ENCODE results near the gene THBD. TPM values are rescaled to one million over a fixed set of nuclear protein-coding genes. Genes with fewer than 3 reads are reported as not detected.
A peak's percentile ranks its signal among the peaks of the same experiment; 100 is the strongest.

The THBD gene
- total and polyA plus RNA-seq, 9 of the 15 experiments (the other 6 are each of a cell fraction or from before 2014, with no cell fraction given) = 0.07 to 0.49 (median 0.33) TPM

GRCh38 chr20:23046431-23046830 lies 3.0 kb downstream of the THBD start (continued):
- TF ChIP-seq CREB3L1 (IDR thresholded peaks at IDR 0.05; ENCODE audit: borderline replicate concordance, low read depth) = no peak

GRCh38 chr20:23043376-23043775 lies 6.1 kb downstream of the THBD start:
- Histone ChIP-seq H4K20me1 (replicated peaks; ENCODE audit: control insufficient read depth, insufficient read depth, low read length) (no peaks in the 10 kb centered on the region), H3K36me3 (ENCODE audit: control insufficient read depth, insufficient read depth, low read length) (no peaks in the 10 kb centered on the region), H3K9me3 (replicated peaks; ENCODE audit: control insufficient read depth, insufficient read depth, low read depth, low read length) (no peaks in the 10 kb centered on the region), H3K4me2 (ENCODE audit: insufficient read depth, low read length) (no peak overlapping the region), H2AFZ (ENCODE audit: low read depth, low read length) (peak overlapping the region; percentile 2; the same call in 1 of the 2 replicates), H3K4me3 (no peak overlapping the region), H3K27me3 (ENCODE audit: control insufficient read depth in 2 of 2, insufficient read depth in 2 of 2, low read length in 2 of 2) (peaks cover 4 to 22% of the 10 kb centered on the region in 2 experiments; a peak in 3 of 5 replicates), H3K9me1 (ENCODE audit: control insufficient read depth, insufficient read depth, low read length) (no peaks in the 10 kb centered on the region), H3K4me1 (replicated peaks in 1 of 2; ENCODE audit: control insufficient read depth in 2 of 2, insufficient read depth in 2 of 2, low read length in 2 of 2) (peaks cover 2 to 17% of the 10 kb centered on the region in 2 experiments; a peak in 4 of 5 replicates), H3K79me2 (ENCODE audit: control insufficient read depth, insufficient read depth, low read length) (no peaks in the 10 kb centered on the region), H3K9ac (ENCODE audit: insufficient read depth in 1 of 2, low read depth in 2 of 2, low read length in 2 of 2) (no peak overlapping the region), H3K27ac (ENCODE audit: extremely low read depth, low read depth, low read length) (no peak overlapping the region)
- DNase-seq (ENCODE audit: extremely low read depth in 1 of 4, low spot score in 3 of 4) (peak in 2 of 4 experiments; percentile 12 to 24), FAIRE-seq (no peak), ATAC-seq (peak; percentile 29; the same call in 1 of the 3 replicates)
- WGBS (ENCODE audit: insufficient coverage, low coverage, missing lambda C conversion rate) = 16% methylated on average over 6 of the region's 6 CpGs
- in situ Hi-C loops (cut with MboI) (no loop called here), intact Hi-C loops (cut with micrococcal nuclease) (no loop called here)
- BruUV-seq (replicated peaks) = no TSS peak
- ChIA-PET POLR2A (interaction anchor here (0.6 to 1.1 kb wide), 3 partner anchors 157 to 318 kb away, joined by 3 to 4 read pairs (median 3); no protein-coding TSS in a partner anchor), CTCF (ENCODE audit: low intra/inter-chr PET ratio) (no interaction called here)
- TF ChIP-seq RCOR1 (IDR thresholded peaks at IDR 0.05; ENCODE audit: borderline replicate concordance in 1 of 2, low read depth in 2 of 2, low read length in 2 of 2) = 0 out of 4 replicates have a peak, but pooled peaks of 1 of the 2 experiments have one; percentile 29
- TF ChIP-seq NCOA4 (IDR thresholded peaks at IDR 0.05; ENCODE audit: partially characterized antibody) = no peak
- TF ChIP-seq RAD51 (IDR thresholded peaks at IDR 0.05; ENCODE audit: borderline replicate concordance, low read depth) = peak; percentile 81
- TF ChIP-seq CBFA2T2 (conservative IDR thresholded peaks at IDR 0.05) = peak; percentile 59
- TF ChIP-seq NR0B1 (IDR thresholded peaks at IDR 0.05; ENCODE audit: partially characterized antibody) = no peak
- TF ChIP-seq TAL1 (IDR thresholded peaks at IDR 0.05) = peak; percentile 42; the same call in 1 of the 2 replicates
- TF ChIP-seq KDM2B (CRISPR knock-in tag; IDR thresholded peaks at IDR 0.05) = no peak
- no peak for TF ChIP-seq E2F8 (IDR thresholded peaks at IDR 0.05; ENCODE audit: low read depth, partially characterized antibody)
- TF ChIP-seq TAF15 (IDR thresholded peaks at IDR 0.05; ENCODE audit: low read depth, low read length) = no peak
- TF ChIP-seq NBN (IDR thresholded peaks at IDR 0.05; ENCODE audit: low read depth) = no peak
- TF ChIP-seq ZNF644 (tag; IDR thresholded peaks at IDR 0.05; ENCODE audit: low read depth) = no peak
- no peak for TF ChIP-seq ZNF561 (CRISPR knock-in tag; conservative IDR thresholded peaks at IDR 0.05)
- TF ChIP-seq HIVEP1 (CRISPR knock-in tag; IDR thresholded peaks at IDR 0.05) = no peak
- no peak for TF ChIP-seq SAFB (IDR thresholded peaks at IDR 0.05; ENCODE audit: borderline replicate concordance, low read depth, low read length)
- peak; percentile 61 for TF ChIP-seq CBFA2T3 (IDR thresholded peaks at IDR 0.05)
